Mucosa of descending colon (tissue), 3 donors: Measurements from ENCODE around the gene TEX51. TPM values are rescaled to one million over a fixed set of nuclear protein-coding genes. Genes with fewer than 3 reads are reported as not detected.

Experiments used
- ATAC-seq: fragments of 200-7000 bp; cut with Tn5 transposase; one replicate; pipeline ENCODE4 v1.9.1; 2020; ENCODE audit warnings: mild to moderate bottlenecking, moderate library complexity
- DNase-seq, 3 donors: peaks; one replicate each; pipeline ENCODE4 v3.0.0-alpha.2; 2020
- H3K36me3 ChIP-seq: fragments of 200-600 bp; one replicate; pipeline ENCODE4 v1.8.0; 2021; ENCODE audit warnings: low read depth, mild to moderate bottlenecking
- H3K4me1 ChIP-seq: fragments of 200-600 bp; one replicate; pipeline ENCODE4 v1.8.0; 2021; ENCODE audit warnings: low read depth, mild to moderate bottlenecking
- H3K4me3 ChIP-seq: fragments of 200-600 bp; one replicate; pipeline ENCODE4 v1.8.0; 2021; ENCODE audit warnings: mild to moderate bottlenecking
- H3K9me3 ChIP-seq: fragments of 200-600 bp; one replicate; pipeline ENCODE4 v1.8.0; 2021; ENCODE audit warnings: mild to moderate bottlenecking
- CTCF ChIP-seq: fragments of 200-600 bp; IDR thresholded peaks from one replicate; pipeline ENCODE4 v1.8.0; 2022; ENCODE audit warnings: antibody characterized with exemption, mild to moderate bottlenecking
- intact Hi-C, 2 donors: fragments of 100-400 bp; cut with DNase I in 1 of 2; cut with micrococcal nuclease in 1 of 2; formaldehyde crosslinking; loops; one replicate each; pipeline versions ENCODE4 v1.11.0 to v1.11.1; 2022; cut with DNase I, micrococcal nuclease
- total RNA-seq, 3 donors: library from RNA; stranded (reverse); fragmentation: NEBNext Ultra II Directional in 2 of 3; extraction: Animal tissue kit (Norgen Biotek cat#: 25700) in 2 of 3; gene quantifications; one replicate each; pipeline versions ENCODE4 v1.2.1 to v1.2.4, GENCODE V29; 2021 to 2023
- donor health status: DM: no; HTN: no; CAD: no; lungs with moderate emphysema.
- donor health status: DM: no; HTN: no; CAD: no.
- donor health status: DM: no; HTN: yes; CAD: no.

The TEX51 gene
- total RNA-seq, 3 donors from 2014 or later, result not detected

- Histone ChIP-seq H3K9me3 (no peaks in the 10 kb centered on the region), H3K4me1 (peaks cover 6% of the 10 kb centered on the region), H3K4me3 (no peak overlapping the region), H3K36me3 (no peaks in the 10 kb centered on the region)
- no peak for TF ChIP-seq CTCF
- intact Hi-C loops, result no loop called here
- DNase-seq, result no peak
- ATAC-seq, result no peak
Measured at GRCh38 chr2:126882736-126883665, 15.7 kb upstream of the TEX51 start.

GRCh38 chr2:126883666-126884040 lies 15.0 kb upstream of the TEX51 start:
- DNase-seq (no peak), ATAC-seq (no peak)
- Histone ChIP-seq H3K36me3 (no peaks in the 10 kb centered on the region), H3K4me3 (no peak overlapping the region), H3K4me1 (peaks cover 6% of the 10 kb centered on the region), H3K9me3 (no peaks in the 10 kb centered on the region)
- intact Hi-C loops, result no loop called here
- TF ChIP-seq CTCF, result no peak

- H3K9me3 ChIP-seq, result no peaks in the 10 kb centered on the region
- ATAC-seq (no peak), DNase-seq (no peak)
- no peaks in the 10 kb centered on the region for H3K36me3 ChIP-seq
- H3K4me3 ChIP-seq, result no peak overlapping the region
- no peak for TF ChIP-seq CTCF
- H3K4me1 ChIP-seq, result peaks cover 6% of the 10 kb centered on the region
- intact Hi-C loops, result no loop called here
Measured at GRCh38 chr2:126884861-126885750, 13.6 kb upstream of the TEX51 start.

GRCh38 chr2:126885751-126886210 lies 12.9 kb upstream of the TEX51 start:
- DNase-seq, result peak in 2 of 3 donors; percentile 13 to 29
- intact Hi-C loops, result no loop called here
- H3K4me1 ChIP-seq, result peaks cover 6% of the 10 kb centered on the region
- no peak overlapping the region for H3K4me3 ChIP-seq
- no peak for ATAC-seq
- no peak for TF ChIP-seq CTCF
- no peaks in the 10 kb centered on the region for H3K36me3 ChIP-seq
- H3K9me3 ChIP-seq, result no peaks in the 10 kb centered on the region

- Histone ChIP-seq H3K4me3 (no peak overlapping the region), H3K36me3 (no peaks in the 10 kb centered on the region), H3K9me3 (no peaks in the 10 kb centered on the region), H3K4me1 (peaks cover 6% of the 10 kb centered on the region)
- intact Hi-C loops, result no loop called here
- DNase-seq (peak; percentile 74 to 85 (median 80)), ATAC-seq (peak; percentile 95)
- TF ChIP-seq CTCF, result peak; percentile 63
Measured at GRCh38 chr2:126886211-126886915, 12.3 kb upstream of the TEX51 start.
